WERI-Rb-1 (cell line): ENCODE data around the gene FNDC11.
A peak's percentile ranks its signal among the peaks of the same experiment; 100 is the strongest.

Experiments
- DNase-seq: peaks from one replicate; pipeline ENCODE4 v3.0.0-alpha.2; 2020
- H3K27ac ChIP-seq: fragments of 250-450 bp; sonication (Bioruptor Pico); 2 replicates; pipeline ENCODE4 v1.5.1; 2020; ENCODE audit warnings: mild to moderate bottlenecking, moderate library complexity
- H3K27me3 ChIP-seq: fragments of 250-450 bp; sonication (Bioruptor Pico); 2 replicates; pipeline ENCODE4 v1.5.1; 2021; ENCODE audit warnings: mild to moderate bottlenecking, low read depth, moderate library complexity; ENCODE audit not compliant: insufficient read depth, severe bottlenecking
- H3K36me3 ChIP-seq: fragments of 250-450 bp; sonication (Bioruptor Pico); 2 replicates; pipeline ENCODE4 v1.5.1; 2020; ENCODE audit warnings: mild to moderate bottlenecking, moderate library complexity
- H3K4me3 ChIP-seq: 2 replicates; pipeline ENCODE4 v1.5.1; 2011; ENCODE audit warnings: low read depth, mild to moderate bottlenecking, control low read depth, low read length
- H3K9me3 ChIP-seq: fragments of 250-450 bp; sonication (Bioruptor Pico); 2 replicates; pipeline ENCODE4 v1.5.1; 2021; ENCODE audit warnings: mild to moderate bottlenecking, moderate library complexity; ENCODE audit not compliant: severe bottlenecking
- TF ChIP-seq, protein P1 (sequence below): IDR thresholded peaks from 2 replicates; pipeline ENCODE4 v1.5.1; 2011; ENCODE audit warnings: low read depth, mild to moderate bottlenecking, control low read depth, inconsistent platforms, low read length

The FNDC11 gene

GRCh38 chr20:63585616-63586565 is 31.9 kb downstream of the FNDC11 start:
- Histone ChIP-seq H3K4me3 (no peak overlapping the region), H3K36me3 (peaks cover 19% of the 10 kb centered on the region), H3K27me3 (no peaks in the 10 kb centered on the region), H3K27ac (no peak overlapping the region), H3K9me3 (no peaks in the 10 kb centered on the region)
- DNase-seq: peak; percentile 4
- TF ChIP-seq, protein P1, sequence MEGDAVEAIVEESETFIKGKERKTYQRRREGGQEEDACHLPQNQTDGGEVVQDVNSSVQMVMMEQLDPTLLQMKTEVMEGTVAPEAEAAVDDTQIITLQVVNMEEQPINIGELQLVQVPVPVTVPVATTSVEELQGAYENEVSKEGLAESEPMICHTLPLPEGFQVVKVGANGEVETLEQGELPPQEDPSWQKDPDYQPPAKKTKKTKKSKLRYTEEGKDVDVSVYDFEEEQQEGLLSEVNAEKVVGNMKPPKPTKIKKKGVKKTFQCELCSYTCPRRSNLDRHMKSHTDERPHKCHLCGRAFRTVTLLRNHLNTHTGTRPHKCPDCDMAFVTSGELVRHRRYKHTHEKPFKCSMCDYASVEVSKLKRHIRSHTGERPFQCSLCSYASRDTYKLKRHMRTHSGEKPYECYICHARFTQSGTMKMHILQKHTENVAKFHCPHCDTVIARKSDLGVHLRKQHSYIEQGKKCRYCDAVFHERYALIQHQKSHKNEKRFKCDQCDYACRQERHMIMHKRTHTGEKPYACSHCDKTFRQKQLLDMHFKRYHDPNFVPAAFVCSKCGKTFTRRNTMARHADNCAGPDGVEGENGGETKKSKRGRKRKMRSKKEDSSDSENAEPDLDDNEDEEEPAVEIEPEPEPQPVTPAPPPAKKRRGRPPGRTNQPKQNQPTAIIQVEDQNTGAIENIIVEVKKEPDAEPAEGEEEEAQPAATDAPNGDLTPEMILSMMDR: no peak

DNA sequence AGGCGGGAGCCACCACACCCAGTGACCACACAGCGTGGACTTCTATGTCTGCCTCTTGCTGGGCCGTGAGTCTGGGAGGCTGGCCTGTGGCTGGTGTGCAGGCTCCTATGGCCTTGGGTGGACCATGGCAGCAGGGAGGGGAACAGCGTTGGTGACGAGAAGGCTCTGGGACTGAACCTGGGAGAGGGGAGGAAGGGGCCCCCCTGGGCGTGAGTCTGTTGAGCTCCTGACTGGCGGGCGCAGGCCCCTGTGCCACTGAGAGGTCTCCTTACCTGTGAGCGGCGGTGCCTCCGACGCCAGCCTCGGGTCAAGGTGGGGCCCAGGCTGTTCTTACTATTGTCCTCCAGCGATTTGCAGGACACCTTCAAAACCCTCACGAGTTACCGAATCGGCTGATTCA is 32.8 kb downstream of the FNDC11 start:
- Histone ChIP-seq H3K27me3 (no peaks in the 10 kb centered on the region), H3K9me3 (no peaks in the 10 kb centered on the region), H3K27ac (no peak overlapping the region), H3K36me3 (peaks cover 26% of the 10 kb centered on the region), H3K4me3 (no peak overlapping the region)
- TF ChIP-seq, protein P1: no peak
- DNase-seq: no peak

- Histone ChIP-seq H3K27me3 (no peaks in the 10 kb centered on the region), H3K27ac (no peak overlapping the region), H3K36me3 (peaks cover 31% of the 10 kb centered on the region), H3K9me3 (no peaks in the 10 kb centered on the region), H3K4me3 (no peak overlapping the region)
- no peak for DNase-seq
- TF ChIP-seq, protein P1: no peak
Measured at GRCh38 chr20:63587256-63587655, 33.3 kb downstream of the FNDC11 start.

DNA sequence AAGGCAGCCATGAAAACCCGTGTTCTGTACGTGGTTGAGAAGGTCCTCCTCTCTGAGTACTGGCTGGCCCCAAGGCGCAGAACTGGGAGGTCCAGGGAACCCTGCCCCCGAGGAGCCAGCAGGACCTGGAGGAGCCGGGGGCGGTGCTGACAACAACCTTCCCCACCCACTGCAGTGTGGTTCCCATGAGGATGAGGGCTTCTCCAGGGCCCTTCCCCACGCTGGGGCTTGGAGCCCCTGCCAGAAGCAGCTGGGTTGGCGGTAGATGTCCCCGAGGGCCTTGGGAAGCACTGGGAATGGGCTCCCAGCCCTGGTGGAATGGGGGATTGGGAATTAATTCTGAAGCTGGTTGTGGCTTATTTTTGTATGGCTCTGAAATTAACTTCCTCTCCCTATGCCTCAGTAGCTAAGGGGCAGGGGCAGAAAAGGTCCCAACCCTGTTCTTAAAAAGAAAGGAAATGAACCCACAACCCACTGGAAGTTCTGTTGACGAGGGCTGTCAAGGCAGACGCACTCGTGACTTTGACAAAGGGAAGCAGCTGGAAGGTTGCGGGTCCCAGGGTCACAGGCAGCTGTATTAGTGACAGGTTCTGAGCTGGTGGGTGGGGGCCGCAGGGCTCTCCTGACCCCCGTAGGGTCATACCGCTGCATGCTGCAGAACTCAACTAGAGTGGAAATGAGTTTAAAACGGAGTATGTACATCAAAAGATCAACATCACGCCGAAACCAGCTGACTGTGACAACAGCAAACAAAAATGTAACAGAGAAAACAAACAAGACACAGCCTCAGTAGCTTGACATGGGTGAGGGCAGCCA is 34.0 kb downstream of the FNDC11 start:
- DNase-seq: peak; percentile 6
- H3K27ac ChIP-seq: no peak overlapping the region
- no peaks in the 10 kb centered on the region for H3K27me3 ChIP-seq
- peaks cover 34% of the 10 kb centered on the region for H3K36me3 ChIP-seq
- no peak overlapping the region for H3K4me3 ChIP-seq
- H3K9me3 ChIP-seq: no peaks in the 10 kb centered on the region
- TF ChIP-seq, protein P1: no peak

DNA sequence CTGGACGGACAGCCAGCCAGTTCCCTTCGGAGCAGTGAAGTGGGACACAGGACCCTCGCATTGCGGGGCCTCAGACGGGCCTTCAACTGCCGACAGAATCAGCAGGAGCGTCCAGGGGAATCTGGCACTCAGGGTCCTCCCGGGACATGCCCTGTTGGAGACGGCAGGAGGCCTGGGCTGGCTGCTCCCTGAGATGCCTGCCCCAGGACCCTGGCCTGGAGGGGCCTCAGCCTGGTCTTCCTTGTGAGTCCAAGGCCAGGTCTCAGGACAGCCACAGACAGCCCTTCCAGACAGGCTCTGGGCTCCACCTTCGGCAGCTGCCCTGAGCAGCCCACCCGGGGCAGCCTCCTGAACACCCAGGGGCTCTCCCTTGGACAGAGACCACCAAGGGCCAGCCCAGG is 34.7 kb downstream of the FNDC11 start:
- no peaks in the 10 kb centered on the region for H3K9me3 ChIP-seq
- H3K27ac ChIP-seq: no peak overlapping the region
- TF ChIP-seq, protein P1: no peak
- H3K36me3 ChIP-seq: peaks cover 38% of the 10 kb centered on the region
- no peaks in the 10 kb centered on the region for H3K27me3 ChIP-seq
- no peak overlapping the region for H3K4me3 ChIP-seq
- no peak for DNase-seq
